HepG2 (cell line): ENCODE results near the gene PREP. TPM values are rescaled to one million over a fixed set of nuclear protein-coding genes. Genes with fewer than 3 reads are reported as not detected.

Experiments
- ATAD3A ChIP-seq: sonication (generic); formaldehyde crosslinking; IDR thresholded peaks from 2 replicates; pipeline ENCODE4 v1.4.0; 2020; ENCODE audit warnings: missing genetic modification reagents
- ATRX ChIP-seq: sonication (generic); formaldehyde crosslinking; IDR thresholded peaks from 2 replicates; pipeline ENCODE4 v1.4.0; 2020; ENCODE audit warnings: missing genetic modification reagents, borderline replicate concordance
- BRD4 ChIP-seq: sonication (generic); formaldehyde crosslinking; IDR thresholded peaks from 2 replicates; pipeline ENCODE4 v1.4.0; 2020; ENCODE audit warnings: missing genetic modification reagents
- ERF ChIP-seq: IDR thresholded peaks from 2 replicates; pipeline ENCODE4 v1.6.1; 2018; ENCODE audit warnings: missing biosample characterization, missing genetic modification reagents
- ESRRA ChIP-seq: sonication (generic); formaldehyde crosslinking; IDR thresholded peaks from 2 replicates; pipeline ENCODE4 v1.5.1; 2020; ENCODE audit warnings: mild to moderate bottlenecking, low read depth, missing genetic modification reagents
- FOXJ3 ChIP-seq: sonication (generic); formaldehyde crosslinking; IDR thresholded peaks from 2 replicates; pipeline ENCODE4 v1.4.0; 2020; ENCODE audit warnings: missing genetic modification reagents, mild to moderate bottlenecking, borderline replicate concordance
- KDM3A ChIP-seq: IDR thresholded peaks from 2 replicates; pipeline ENCODE4 v1.6.1; 2018; ENCODE audit warnings: low read depth, missing compliant biosample characterization
- KLF9 ChIP-seq: IDR thresholded peaks from 2 replicates; pipeline ENCODE4 v1.6.1; 2016; ENCODE audit warnings: low read depth
- MATR3 ChIP-seq: sonication (generic); formaldehyde crosslinking; IDR thresholded peaks from 2 replicates; pipeline ENCODE4 v1.4.0; 2020; ENCODE audit warnings: missing genetic modification reagents
- MXD3 ChIP-seq: IDR thresholded peaks from 2 replicates; pipeline ENCODE4 v1.6.1; 2016; ENCODE audit warnings: mild to moderate bottlenecking, missing biosample characterization, missing genetic modification reagents
- NRL ChIP-seq: sonication (generic); formaldehyde crosslinking; IDR thresholded peaks from 2 replicates; pipeline ENCODE4 v1.5.0; 2020; ENCODE audit warnings: missing genetic modification reagents, mild to moderate bottlenecking, moderate library complexity, borderline replicate concordance
- PAX8 ChIP-seq: sonication (generic); formaldehyde crosslinking; IDR thresholded peaks from 2 replicates; pipeline ENCODE4 v1.8.0; 2022; ENCODE audit warnings: mild to moderate bottlenecking, missing genetic modification reagents, borderline replicate concordance
- PHF5A ChIP-seq: IDR thresholded peaks from one replicate; pipeline ENCODE4 v1.6.1; 2018; ENCODE audit warnings: low read depth, missing genetic modification reagents; ENCODE audit not compliant: unreplicated experiment
- POLR2AphosphoS5 ChIP-seq: IDR thresholded peaks from 2 replicates; pipeline ENCODE4 v1.6.1; 2012; ENCODE audit warnings: low read depth, low read length
- RFX1 ChIP-seq: fragments of 450-650 bp; IDR thresholded peaks from 2 replicates; pipeline ENCODE4 v1.6.1; 2017
- SMC3 ChIP-seq: IDR thresholded peaks from 2 replicates; pipeline ENCODE4 v1.6.1; 2011; ENCODE audit warnings: low read length, improper control_type of control experiment
- SP1 ChIP-seq, 2 experiments: fragments of 450-650 bp in 1 of 2; sonication (generic) in 1 of 2; formaldehyde crosslinking in 1 of 2; IDR thresholded peaks; 2 replicates each; pipeline versions ENCODE4 v1.4.0 to v1.6.1; 2016 to 2020; ENCODE audit warnings: missing genetic modification reagents in 1 of 2
- TAF1 ChIP-seq: sonication (generic); formaldehyde crosslinking; IDR thresholded peaks from 2 replicates; pipeline ENCODE4 v1.4.0; 2020; ENCODE audit warnings: missing genetic modification reagents
- TBX3 ChIP-seq: fragments of 450-650 bp; IDR thresholded peaks from 2 replicates; pipeline ENCODE4 v1.6.1; 2017; ENCODE audit warnings: antibody characterized with exemption, mild to moderate bottlenecking, inconsistent platforms, borderline replicate concordance
- ZNF138 ChIP-seq: sonication (generic); formaldehyde crosslinking; IDR thresholded peaks from 2 replicates; pipeline ENCODE4 v1.5.0; 2020; ENCODE audit warnings: mild to moderate bottlenecking, low read depth, missing genetic modification reagents
- ZNF143 ChIP-seq: sonication (generic); formaldehyde crosslinking; IDR thresholded peaks from 2 replicates; pipeline ENCODE4 v1.4.0; 2020; ENCODE audit warnings: missing genetic modification reagents
- ZNF335 ChIP-seq: sonication (generic); formaldehyde crosslinking; IDR thresholded peaks from 2 replicates; pipeline ENCODE4 v1.4.0; 2020; ENCODE audit warnings: missing genetic modification reagents
- ZNF382 ChIP-seq: sonication (generic); formaldehyde crosslinking; IDR thresholded peaks from 2 replicates; pipeline ENCODE4 v1.5.0; 2020; ENCODE audit warnings: missing genetic modification reagents, mild to moderate bottlenecking, borderline replicate concordance
- ZNF431 ChIP-seq: sonication (generic); formaldehyde crosslinking; IDR thresholded peaks from 2 replicates; pipeline ENCODE4 v1.9.0; 2022; ENCODE audit warnings: missing genetic modification reagents, low read depth, mild to moderate bottlenecking, borderline replicate concordance
- ZNF512 ChIP-seq: sonication (generic); formaldehyde crosslinking; IDR thresholded peaks from 2 replicates; pipeline ENCODE4 v1.4.0; 2020; ENCODE audit warnings: mild to moderate bottlenecking, missing genetic modification reagents
- ZNF550 ChIP-seq: sonication (generic); formaldehyde crosslinking; IDR thresholded peaks from 2 replicates; pipeline ENCODE4 v1.4.0; 2020; ENCODE audit warnings: mild to moderate bottlenecking, missing genetic modification reagents, borderline replicate concordance
- ZNF574 ChIP-seq: sonication (generic); formaldehyde crosslinking; IDR thresholded peaks from 2 replicates; pipeline ENCODE4 v1.4.0; 2020; ENCODE audit warnings: missing genetic modification reagents
- polyA plus RNA-seq, 8 experiments: library from polyadenylated mRNA; depleted of rRNA in 3 of 8; stranded (reverse) in 7 of 8; unstranded in 1 of 8; fragments of >200 nt; fragmentation: Illumina TruSeq in 4 of 8; extraction: Trizol in 4 of 8; gene quantifications; 2 replicates each; pipeline versions ENCODE4 v1.2.1 to v1.2.3, GENCODE V29; 2011 to 2016; ENCODE audit warnings: low read depth in 4 of 8, missing spikeins in 1 of 8, mixed read lengths in 1 of 8; ENCODE audit not compliant: insufficient read depth in 1 of 8
- total RNA-seq, 5 experiments: library from RNA; depleted of rRNA; stranded (reverse); fragments of >200 nt; fragmentation: Illumina TruSeq; extraction: Trizol; gene quantifications; 2 replicates each; pipeline ENCODE4 v1.2.3, GENCODE V29; 2016; ENCODE audit warnings: low read depth in 1 of 5

Gene PREP
- total and polyA plus RNA-seq, 2 of the 13 experiments (the other 11 are each of a cell fraction or from before 2014, with no cell fraction given) = 12.6 to 15.9 TPM

- TF ChIP-seq ZNF550 (CRISPR knock-in tag) = no peak
- TF ChIP-seq ZNF138 = no peak
- no peak for TF ChIP-seq ZNF512 (CRISPR knock-in tag)
- TF ChIP-seq ATRX = no peak
- no peak for TF ChIP-seq ERF (CRISPR knock-in tag)
- TF ChIP-seq BRD4 (CRISPR knock-in tag) = no peak
- TF ChIP-seq ZNF143 (CRISPR knock-in tag) = no peak
- no peak for TF ChIP-seq ESRRA
- TF ChIP-seq ZNF335 (CRISPR knock-in tag) = no peak
- no peak for TF ChIP-seq SP1 (IDR thresholded peaks at IDR 0.05)
- no peak for TF ChIP-seq SP1 (CRISPR knock-in tag; IDR thresholded peaks at IDR 0.05)
- no peak for TF ChIP-seq MXD3 (CRISPR knock-in tag)
- TF ChIP-seq SMC3 = peak; percentile 26; the same call in 1 of the 2 replicates
- no peak for TF ChIP-seq TBX3
- TF ChIP-seq TAF1 (CRISPR knock-in tag) = peak; percentile 38; the same call in 1 of the 2 replicates
- TF ChIP-seq NRL (CRISPR knock-in tag) = no peak
- no peak for TF ChIP-seq ATAD3A (CRISPR knock-in tag)
- TF ChIP-seq ZNF382 (CRISPR knock-in tag) = no peak
- 0 out of 2 replicates have a peak, but pooled peaks have one; percentile 31 for TF ChIP-seq POLR2AphosphoS5
- no peak for TF ChIP-seq RFX1
- TF ChIP-seq PAX8 (CRISPR knock-in tag) = peak; percentile 77; the same call in 1 of the 2 replicates
- peak; percentile 98 for TF ChIP-seq ZNF574 (CRISPR knock-in tag)
- TF ChIP-seq MATR3 (CRISPR knock-in tag) = no peak
- TF ChIP-seq KDM3A (CRISPR knock-in tag) = no peak
- no peak for TF ChIP-seq PHF5A
- TF ChIP-seq FOXJ3 (CRISPR knock-in tag) = peak; percentile 16; the same call in 1 of the 2 replicates
- TF ChIP-seq KLF9 (CRISPR knock-in tag) = no peak
- TF ChIP-seq ZNF431 (CRISPR knock-in tag) = no peak
Observed at GRCh38 chr6:105402939-105403935, at the start of gene PREP (continued).
